ENCODE results near the gene ITPR2. TPM values are rescaled to one million over a fixed set of nuclear protein-coding genes. Genes with fewer than 3 reads are reported as not detected.

The ITPR2 gene
- total RNA-seq, 3 donors from 2014 or later, result 33.3 to 60.8 (median 54.0) TPM

- H3K4me3 ChIP-seq, result no peak overlapping the region
- H3K36me3 ChIP-seq (ENCODE audit: low read depth), result no peaks in the 10 kb centered on the region
- intact Hi-C loops (cut with DNase I, micrococcal nuclease), result no loop called here
- ATAC-seq, result no peak
- H3K9me3 ChIP-seq, result no peaks in the 10 kb centered on the region
- no peak for TF ChIP-seq CTCF (IDR thresholded peaks at IDR 0.05)
- DNase-seq, result no peak
- no peaks in the 10 kb centered on the region for H3K4me1 ChIP-seq (ENCODE audit: low read depth)
These were observed 453.1 kb downstream of the ITPR2 start for GRCh38 chr12:26379777-26380467.

- ATAC-seq (peak; percentile 95), DNase-seq (peak in 2 of 3 donors; percentile 32 to 51)
- TF ChIP-seq CTCF (IDR thresholded peaks at IDR 0.05), result no peak
- Histone ChIP-seq H3K4me3 (no peak overlapping the region), H3K36me3 (ENCODE audit: low read depth) (no peaks in the 10 kb centered on the region), H3K4me1 (ENCODE audit: low read depth) (no peaks in the 10 kb centered on the region), H3K9me3 (no peaks in the 10 kb centered on the region)
- intact Hi-C loops (cut with DNase I, micrococcal nuclease), result no loop called here
These were observed 454.3 kb downstream of the ITPR2 start for GRCh38 chr12:26378711-26379110.

GRCh38 chr12:26374934-26375680, 457.9 kb downstream of the ITPR2 start:
- TF ChIP-seq CTCF (IDR thresholded peaks at IDR 0.05), result no peak
- H3K4me3 ChIP-seq, result no peak overlapping the region
- no peaks in the 10 kb centered on the region for H3K9me3 ChIP-seq
- H3K4me1 ChIP-seq (ENCODE audit: low read depth), result no peaks in the 10 kb centered on the region
- DNase-seq (no peak), ATAC-seq (no peak)
- H3K36me3 ChIP-seq (ENCODE audit: low read depth), result no peaks in the 10 kb centered on the region
- intact Hi-C loops (cut with DNase I, micrococcal nuclease), result no loop called here

- Histone ChIP-seq H3K4me1 (ENCODE audit: low read depth) (no peaks in the 10 kb centered on the region), H3K9me3 (no peaks in the 10 kb centered on the region), H3K4me3 (no peak overlapping the region), H3K36me3 (ENCODE audit: low read depth) (no peaks in the 10 kb centered on the region)
- ATAC-seq (no peak), DNase-seq (no peak)
- intact Hi-C loops (cut with DNase I, micrococcal nuclease), result no loop called here
- no peak for TF ChIP-seq CTCF (IDR thresholded peaks at IDR 0.05)
These were observed 459.1 kb downstream of the ITPR2 start for GRCh38 chr12:26373606-26374495.

GRCh38 chr12:26372866-26373265, 460.1 kb downstream of the ITPR2 start:
- ATAC-seq (no peak), DNase-seq (no peak)
- Histone ChIP-seq H3K4me3 (no peak overlapping the region), H3K4me1 (ENCODE audit: low read depth) (no peaks in the 10 kb centered on the region), H3K9me3 (no peaks in the 10 kb centered on the region), H3K36me3 (ENCODE audit: low read depth) (no peaks in the 10 kb centered on the region)
- TF ChIP-seq CTCF (IDR thresholded peaks at IDR 0.05), result no peak
- intact Hi-C loops (cut with DNase I, micrococcal nuclease), result no loop called here

All from mucosa of descending colon (tissue), 3 donors.